Esophagus muscularis mucosa (tissue), 3 donors: ENCODE results near the gene DLEU7.

ENCODE experiments used
- POLR2A ChIP-seq: fragments of 450-650 bp; IDR thresholded peaks from one replicate; pipeline ENCODE4 v1.6.1; 2017; ENCODE audit warnings: antibody characterized with exemption, moderate library complexity, mild to moderate bottlenecking, low read depth
- POLR2AphosphoS5 ChIP-seq, 2 donors: sonication (generic); formaldehyde crosslinking; IDR thresholded peaks; one replicate each; pipeline ENCODE4 v1.6.1; 2017; ENCODE audit warnings: antibody characterized with exemption in 2 of 2
- TF ChIP-seq, protein P1 (sequence below), 3 experiments: fragments of 200-600 bp in 2 of 3; fragments of 450-650 bp in 1 of 3; sonication (generic) in 2 of 3; IDR thresholded peaks; one replicate each; pipeline ENCODE4 v1.5.1; 2017 to 2019; ENCODE audit warnings: antibody characterized with exemption in 3 of 3, mild to moderate bottlenecking in 2 of 3, moderate library complexity in 1 of 3

- TF ChIP-seq, protein P1, sequence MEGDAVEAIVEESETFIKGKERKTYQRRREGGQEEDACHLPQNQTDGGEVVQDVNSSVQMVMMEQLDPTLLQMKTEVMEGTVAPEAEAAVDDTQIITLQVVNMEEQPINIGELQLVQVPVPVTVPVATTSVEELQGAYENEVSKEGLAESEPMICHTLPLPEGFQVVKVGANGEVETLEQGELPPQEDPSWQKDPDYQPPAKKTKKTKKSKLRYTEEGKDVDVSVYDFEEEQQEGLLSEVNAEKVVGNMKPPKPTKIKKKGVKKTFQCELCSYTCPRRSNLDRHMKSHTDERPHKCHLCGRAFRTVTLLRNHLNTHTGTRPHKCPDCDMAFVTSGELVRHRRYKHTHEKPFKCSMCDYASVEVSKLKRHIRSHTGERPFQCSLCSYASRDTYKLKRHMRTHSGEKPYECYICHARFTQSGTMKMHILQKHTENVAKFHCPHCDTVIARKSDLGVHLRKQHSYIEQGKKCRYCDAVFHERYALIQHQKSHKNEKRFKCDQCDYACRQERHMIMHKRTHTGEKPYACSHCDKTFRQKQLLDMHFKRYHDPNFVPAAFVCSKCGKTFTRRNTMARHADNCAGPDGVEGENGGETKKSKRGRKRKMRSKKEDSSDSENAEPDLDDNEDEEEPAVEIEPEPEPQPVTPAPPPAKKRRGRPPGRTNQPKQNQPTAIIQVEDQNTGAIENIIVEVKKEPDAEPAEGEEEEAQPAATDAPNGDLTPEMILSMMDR (IDR thresholded peaks at IDR 0.05): no peak
- TF ChIP-seq POLR2A (no peak), POLR2AphosphoS5 (IDR thresholded peaks at IDR 0.05) (no peak)
Measured at GRCh38 chr13:50873991-50874390, 30.5 kb upstream of the DLEU7 start.
